HepG2 (cell line): ENCODE measurements around the gene KRT7. TPM values are rescaled to one million over a fixed set of nuclear protein-coding genes. Genes with fewer than 3 reads are reported as not detected.
A peak's percentile ranks its signal among the peaks of the same experiment; 100 is the strongest.

ENCODE experiments used
- ARNT2 ChIP-seq: sonication (generic); formaldehyde crosslinking; IDR thresholded peaks from 2 replicates; pipeline ENCODE4 v1.8.0; 2022; ENCODE audit warnings: mild to moderate bottlenecking, low read depth, missing genetic modification reagents, moderate library complexity
- FOXO4 ChIP-seq: sonication (generic); formaldehyde crosslinking; conservative IDR thresholded peaks from 2 replicates; pipeline ENCODE4 v1.8.1; 2023; ENCODE audit warnings: missing genetic modification reagents
- HNF4G ChIP-seq, 2 experiments: sonication (generic) in 1 of 2; formaldehyde crosslinking in 1 of 2; IDR thresholded peaks; 2 replicates each; pipeline versions ENCODE4 v1.4.0 to v1.6.1; 2011 to 2020; ENCODE audit warnings: borderline replicate concordance in 2 of 2, low read depth in 2 of 2, mild to moderate bottlenecking in 2 of 2, low read length in 1 of 2, missing genetic modification reagents in 1 of 2, moderate library complexity in 1 of 2
- KDM5B ChIP-seq: sonication (generic); formaldehyde crosslinking; IDR thresholded peaks from 2 replicates; pipeline ENCODE4 v1.4.0; 2020; ENCODE audit warnings: missing genetic modification reagents, mild to moderate bottlenecking, borderline replicate concordance
- KLF16 ChIP-seq, 2 experiments: sonication (generic) in 1 of 2; formaldehyde crosslinking in 1 of 2; IDR thresholded peaks; 2 replicates each; pipeline versions ENCODE4 v1.6.1 to v1.8.0; 2016 to 2023; ENCODE audit warnings: missing genetic modification reagents in 2 of 2, missing compliant biosample characterization in 1 of 2
- NFKB2 ChIP-seq: sonication (generic); formaldehyde crosslinking; IDR thresholded peaks from 2 replicates; pipeline ENCODE4 v1.4.0; 2020; ENCODE audit warnings: missing genetic modification reagents, borderline replicate concordance
- PHF21A ChIP-seq: sonication (generic); formaldehyde crosslinking; IDR thresholded peaks from 2 replicates; pipeline ENCODE4 v1.5.0; 2020; ENCODE audit warnings: mild to moderate bottlenecking, missing genetic modification reagents
- RNF2 ChIP-seq: fragments of 450-650 bp; conservative IDR thresholded peaks from 2 replicates; pipeline ENCODE4 v1.6.1; 2016; ENCODE audit warnings: low read depth
- SP140L ChIP-seq: sonication (generic); formaldehyde crosslinking; IDR thresholded peaks from 2 replicates; pipeline ENCODE4 v1.4.0; 2020; ENCODE audit warnings: missing genetic modification reagents, borderline replicate concordance
- TEAD3 ChIP-seq: optimal IDR thresholded peaks from 2 replicates; pipeline ENCODE3; 2016; ENCODE audit warnings: borderline replicate concordance
- ZNF12 ChIP-seq: sonication (generic); formaldehyde crosslinking; IDR thresholded peaks from 2 replicates; pipeline ENCODE4 v1.5.0; 2020; ENCODE audit warnings: missing genetic modification reagents
- ZNF207 ChIP-seq: fragments of 450-650 bp; IDR thresholded peaks from 2 replicates; pipeline ENCODE4 v1.6.1; 2016; ENCODE audit warnings: antibody characterized with exemption, borderline replicate concordance
- ZNF607 ChIP-seq: sonication (generic); formaldehyde crosslinking; IDR thresholded peaks from 2 replicates; pipeline ENCODE4 v1.5.1; 2020; ENCODE audit warnings: missing genetic modification reagents, mild to moderate bottlenecking, borderline replicate concordance
- ZNF788 ChIP-seq: sonication (generic); formaldehyde crosslinking; IDR thresholded peaks from 2 replicates; pipeline ENCODE4 v1.5.0; 2020; ENCODE audit warnings: mild to moderate bottlenecking, missing genetic modification reagents, borderline replicate concordance
- ZNF790 ChIP-seq: sonication (generic); formaldehyde crosslinking; IDR thresholded peaks from 2 replicates; pipeline ENCODE4 v1.8.0; 2022; ENCODE audit warnings: missing genetic modification reagents, mild to moderate bottlenecking, borderline replicate concordance
- ZNF816 ChIP-seq: sonication (generic); formaldehyde crosslinking; IDR thresholded peaks from 2 replicates; pipeline ENCODE4 v1.8.0; 2022; ENCODE audit warnings: missing genetic modification reagents, mild to moderate bottlenecking, borderline replicate concordance
- ZNF839 ChIP-seq: sonication (generic); formaldehyde crosslinking; IDR thresholded peaks from 2 replicates; pipeline ENCODE4 v1.4.0; 2020; ENCODE audit warnings: missing genetic modification reagents, mild to moderate bottlenecking, borderline replicate concordance
- ZSCAN29 ChIP-seq: sonication (generic); formaldehyde crosslinking; conservative IDR thresholded peaks from 2 replicates; pipeline ENCODE4 v1.4.0; 2020; ENCODE audit warnings: mild to moderate bottlenecking, missing genetic modification reagents
- polyA plus RNA-seq, 8 experiments: library from polyadenylated mRNA; depleted of rRNA in 3 of 8; stranded (reverse) in 7 of 8; unstranded in 1 of 8; fragments of >200 nt; fragmentation: Illumina TruSeq in 4 of 8; extraction: Trizol in 4 of 8; gene quantifications; 2 replicates each; pipeline versions ENCODE4 v1.2.1 to v1.2.3, GENCODE V29; 2011 to 2016; ENCODE audit warnings: low read depth in 4 of 8, missing spikeins in 1 of 8, mixed read lengths in 1 of 8; ENCODE audit not compliant: insufficient read depth in 1 of 8
- total RNA-seq, 5 experiments: library from RNA; depleted of rRNA; stranded (reverse); fragments of >200 nt; fragmentation: Illumina TruSeq; extraction: Trizol; gene quantifications; 2 replicates each; pipeline ENCODE4 v1.2.3, GENCODE V29; 2016; ENCODE audit warnings: low read depth in 1 of 5
- TF ChIP-seq, protein P1 (sequence below): sonication (generic); formaldehyde crosslinking; IDR thresholded peaks from 2 replicates; pipeline ENCODE4 v1.4.0; 2020; ENCODE audit warnings: mild to moderate bottlenecking, missing genetic modification reagents

The KRT7 gene
- total and polyA plus RNA-seq, 2 of the 13 experiments (the other 11 are each of a cell fraction or from before 2014, with no cell fraction given): 0.83 TPM; not detected in 1

GRCh38 chr12:52246720-52247621, 13.9 kb downstream of the KRT7 start (continued):
- TF ChIP-seq FOXO4 (CRISPR knock-in tag) (no peak), ZSCAN29 (CRISPR knock-in tag) (no peak), SP140L (no peak), ZNF839 (CRISPR knock-in tag) (no peak), RNF2 (no peak), ZNF12 (CRISPR knock-in tag) (no peak), PHF21A (peak; percentile 39; the same call in 1 of the 2 replicates), ZNF788 (CRISPR knock-in tag) (no peak), ARNT2 (CRISPR knock-in tag) (no peak), ZNF790 (CRISPR knock-in tag) (no peak), HNF4G (IDR thresholded peaks at IDR 0.05; ENCODE audit: borderline replicate concordance, low read depth, low read length) (no peak), HNF4G (CRISPR knock-in tag; IDR thresholded peaks at IDR 0.05; ENCODE audit: borderline replicate concordance, low read depth) (no peak), ZNF816 (CRISPR knock-in tag) (no peak), KDM5B (CRISPR knock-in tag) (no peak), KLF16 (CRISPR knock-in tag; IDR thresholded peaks at IDR 0.05) (0 out of 4 replicates have a peak, but pooled peaks of 1 of the 2 experiments have one; percentile 32), ZNF207 (no peak), ZNF607 (CRISPR knock-in tag) (no peak), TEAD3 (peak; percentile 39), NFKB2 (no peak)
- TF ChIP-seq, protein P1, sequence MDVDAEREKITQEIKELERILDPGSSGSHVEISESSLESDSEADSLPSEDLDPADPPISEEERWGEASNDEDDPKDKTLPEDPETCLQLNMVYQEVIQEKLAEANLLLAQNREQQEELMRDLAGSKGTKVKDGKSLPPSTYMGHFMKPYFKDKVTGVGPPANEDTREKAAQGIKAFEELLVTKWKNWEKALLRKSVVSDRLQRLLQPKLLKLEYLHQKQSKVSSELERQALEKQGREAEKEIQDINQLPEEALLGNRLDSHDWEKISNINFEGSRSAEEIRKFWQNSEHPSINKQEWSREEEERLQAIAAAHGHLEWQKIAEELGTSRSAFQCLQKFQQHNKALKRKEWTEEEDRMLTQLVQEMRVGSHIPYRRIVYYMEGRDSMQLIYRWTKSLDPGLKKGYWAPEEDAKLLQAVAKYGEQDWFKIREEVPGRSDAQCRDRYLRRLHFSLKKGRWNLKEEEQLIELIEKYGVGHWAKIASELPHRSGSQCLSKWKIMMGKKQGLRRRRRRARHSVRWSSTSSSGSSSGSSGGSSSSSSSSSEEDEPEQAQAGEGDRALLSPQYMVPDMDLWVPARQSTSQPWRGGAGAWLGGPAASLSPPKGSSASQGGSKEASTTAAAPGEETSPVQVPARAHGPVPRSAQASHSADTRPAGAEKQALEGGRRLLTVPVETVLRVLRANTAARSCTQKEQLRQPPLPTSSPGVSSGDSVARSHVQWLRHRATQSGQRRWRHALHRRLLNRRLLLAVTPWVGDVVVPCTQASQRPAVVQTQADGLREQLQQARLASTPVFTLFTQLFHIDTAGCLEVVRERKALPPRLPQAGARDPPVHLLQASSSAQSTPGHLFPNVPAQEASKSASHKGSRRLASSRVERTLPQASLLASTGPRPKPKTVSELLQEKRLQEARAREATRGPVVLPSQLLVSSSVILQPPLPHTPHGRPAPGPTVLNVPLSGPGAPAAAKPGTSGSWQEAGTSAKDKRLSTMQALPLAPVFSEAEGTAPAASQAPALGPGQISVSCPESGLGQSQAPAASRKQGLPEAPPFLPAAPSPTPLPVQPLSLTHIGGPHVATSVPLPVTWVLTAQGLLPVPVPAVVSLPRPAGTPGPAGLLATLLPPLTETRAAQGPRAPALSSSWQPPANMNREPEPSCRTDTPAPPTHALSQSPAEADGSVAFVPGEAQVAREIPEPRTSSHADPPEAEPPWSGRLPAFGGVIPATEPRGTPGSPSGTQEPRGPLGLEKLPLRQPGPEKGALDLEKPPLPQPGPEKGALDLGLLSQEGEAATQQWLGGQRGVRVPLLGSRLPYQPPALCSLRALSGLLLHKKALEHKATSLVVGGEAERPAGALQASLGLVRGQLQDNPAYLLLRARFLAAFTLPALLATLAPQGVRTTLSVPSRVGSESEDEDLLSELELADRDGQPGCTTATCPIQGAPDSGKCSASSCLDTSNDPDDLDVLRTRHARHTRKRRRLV (CRISPR knock-in tag): no peak
